BLaER1 treated with 17β-estradiol and CSF1 and Interleukin-3, amounts not matched to agents 10 nM and 100 nM (cell line): Measurements from ENCODE around the gene AMFR.

ENCODE experiments used
- H3K27ac ChIP-seq, 11 experiments: shearing (Covaris generic); formaldehyde crosslinking; 2 replicates each; pipeline ENCODE4 v1.8.1; 2022
- H3K27me3 ChIP-seq, 11 experiments: shearing (Covaris generic); formaldehyde crosslinking; 2 replicates each; pipeline ENCODE4 v1.8.1; 2022
- H3K36me3 ChIP-seq, 11 experiments: shearing (Covaris generic); formaldehyde crosslinking; 2 replicates each; pipeline ENCODE4 v1.8.1; 2022
- H3K4me1 ChIP-seq, 10 experiments: shearing (Covaris generic); formaldehyde crosslinking; 2 replicates each; pipeline ENCODE4 v1.8.1; 2022
- H3K4me2 ChIP-seq, 11 experiments: shearing (Covaris generic); formaldehyde crosslinking; 2 replicates each; pipeline ENCODE4 v1.8.1; 2022
- H3K4me3 ChIP-seq, 10 experiments: shearing (Covaris generic); formaldehyde crosslinking; 2 replicates each; pipeline ENCODE4 v1.8.1; 2022
- H3K9ac ChIP-seq, 11 experiments: shearing (Covaris generic); formaldehyde crosslinking; 2 replicates each; pipeline ENCODE4 v1.8.1; 2022
- H3K9me3 ChIP-seq, 11 experiments: shearing (Covaris generic); formaldehyde crosslinking; replicated peaks in 1 of 11; 2 replicates each; pipeline ENCODE4 v1.8.1; 2022
- H4K20me1 ChIP-seq, 11 experiments: shearing (Covaris generic); formaldehyde crosslinking; 2 replicates each; pipeline ENCODE4 v1.8.1; 2022
- Cebpa-rat ChIP-seq, 11 experiments: shearing (Covaris generic); IDR thresholded peaks; 2 replicates each; pipeline ENCODE4 v1.8.1; 2022

The AMFR gene

DNA sequence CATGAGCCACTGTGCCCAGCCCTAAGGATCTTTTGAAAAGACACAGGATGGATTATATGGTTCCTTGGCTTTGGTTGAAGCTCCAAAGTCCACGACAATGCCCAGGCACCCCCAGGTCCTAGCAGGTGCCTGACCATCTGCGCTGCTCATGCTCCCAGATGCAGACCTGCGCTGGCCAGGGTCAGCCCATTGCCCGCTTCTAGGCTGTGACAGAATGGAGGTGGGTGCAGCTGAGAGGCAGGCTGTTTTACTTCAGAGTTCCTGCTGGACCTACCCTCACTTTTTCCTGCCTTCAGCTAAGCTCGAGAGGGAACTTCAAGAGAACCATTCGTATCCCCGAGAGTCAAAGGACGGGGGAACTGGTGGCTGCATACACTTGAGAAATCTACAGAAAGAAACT is 60.5 kb downstream of the AMFR start:
- Histone ChIP-seq H3K9me3 (no peaks in the 10 kb centered on the region), H3K4me3 (no peak overlapping the region), H3K4me1 (peaks cover 5 to 13% (median 10%) of the 10 kb centered on the region in 10 experiments), H3K4me2 (no peak overlapping the region), H4K20me1 (peaks cover 0 to 28% (median 0%) of the 10 kb centered on the region in 11 experiments; a peak in 3 of 22 replicates), H3K9ac (no peak overlapping the region), H3K36me3 (peaks cover 80 to 98% (median 92%) of the 10 kb centered on the region in 11 experiments), H3K27me3 (no peaks in the 10 kb centered on the region), H3K27ac (no peak overlapping the region)
- no peak for TF ChIP-seq Cebpa-rat (IDR thresholded peaks at IDR 0.05)

DNA sequence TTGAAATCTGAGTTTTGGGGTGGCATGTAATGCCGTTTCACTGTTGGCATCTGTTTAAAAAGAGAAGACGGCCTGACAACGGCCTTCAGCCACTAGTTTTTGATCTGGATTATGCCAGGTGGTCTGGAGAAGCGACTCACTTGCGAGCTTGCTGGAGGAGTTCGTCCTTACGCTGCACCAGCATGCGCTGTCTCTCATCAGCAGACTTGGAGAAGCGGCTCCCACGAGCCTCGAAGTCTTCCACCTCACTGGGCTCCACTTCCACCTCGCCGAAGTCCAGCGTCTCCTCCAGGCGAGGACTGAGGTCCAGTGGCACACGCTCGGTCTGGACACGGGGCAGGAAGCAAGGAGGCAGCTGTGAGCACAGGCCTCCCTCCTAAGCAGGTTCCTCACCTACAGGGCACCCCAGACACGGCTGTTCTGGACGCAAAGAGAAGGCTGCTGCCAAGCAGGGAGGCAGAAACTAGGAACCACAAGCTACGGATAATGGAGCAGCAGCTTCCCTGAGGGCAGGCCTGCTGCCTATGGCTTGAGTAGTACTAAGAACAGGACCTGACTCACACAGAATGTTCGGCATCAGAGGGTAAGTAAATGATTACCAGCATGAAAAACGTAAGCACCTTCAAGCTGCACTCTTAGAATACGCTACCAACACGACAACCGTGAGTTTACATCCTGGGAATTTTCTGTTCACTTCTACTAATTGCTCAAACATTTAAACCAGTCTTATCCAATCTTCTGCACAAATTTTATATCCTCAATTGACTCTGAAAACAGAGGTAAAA is 61.4 kb downstream of the AMFR start:
- Histone ChIP-seq H3K36me3 (peaks cover 71 to 89% (median 83%) of the 10 kb centered on the region in 11 experiments), H3K4me3 (no peak overlapping the region), H3K4me2 (no peak overlapping the region), H3K9ac (no peak overlapping the region), H3K27me3 (no peaks in the 10 kb centered on the region), H3K4me1 (peaks cover 14 to 21% (median 18%) of the 10 kb centered on the region in 10 experiments), H3K27ac (no peak overlapping the region), H4K20me1 (peaks cover 0 to 28% (median 0%) of the 10 kb centered on the region in 11 experiments; a peak in 3 of 22 replicates), H3K9me3 (no peaks in the 10 kb centered on the region)
- no peak for TF ChIP-seq Cebpa-rat (IDR thresholded peaks at IDR 0.05)

DNA sequence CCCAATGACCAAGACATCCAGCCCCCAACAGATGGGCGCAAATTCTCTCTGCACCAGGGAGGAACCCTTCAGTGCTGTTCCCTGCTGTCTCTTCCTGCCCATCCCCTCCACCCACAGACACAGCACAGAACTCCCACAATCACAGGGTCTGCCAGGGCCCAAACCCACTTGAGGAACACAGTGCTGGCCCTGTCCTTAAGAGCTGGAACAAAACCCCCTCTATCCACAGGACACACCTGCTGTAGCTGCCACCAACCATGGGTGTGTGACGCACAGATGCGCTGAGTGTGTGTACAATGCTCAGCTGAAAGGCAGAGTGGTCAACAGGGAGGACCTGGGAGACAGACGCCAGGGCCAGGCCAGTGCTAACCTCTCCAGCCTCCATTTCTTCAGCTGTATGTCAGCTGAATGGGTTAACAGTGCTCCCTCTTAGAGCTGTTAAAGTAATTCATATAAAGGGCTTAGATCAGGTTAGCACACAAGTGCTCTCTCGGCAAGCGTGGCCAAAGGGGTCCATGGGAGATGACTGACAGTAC is 62.1 kb downstream of the AMFR start:
- no peak overlapping the region for H3K9ac ChIP-seq
- no peaks in the 10 kb centered on the region for H3K27me3 ChIP-seq
- H3K4me2 ChIP-seq: no peak overlapping the region
- H3K4me3 ChIP-seq: no peak overlapping the region
- peaks cover 16 to 25% (median 20%) of the 10 kb centered on the region in 10 experiments for H3K4me1 ChIP-seq
- peaks cover 64 to 82% (median 76%) of the 10 kb centered on the region in 11 experiments for H3K36me3 ChIP-seq
- peaks cover 0 to 28% (median 0%) of the 10 kb centered on the region in 11 experiments; a peak in 3 of 22 replicates for H4K20me1 ChIP-seq
- H3K27ac ChIP-seq: no peak overlapping the region
- no peaks in the 10 kb centered on the region for H3K9me3 ChIP-seq
- TF ChIP-seq Cebpa-rat (IDR thresholded peaks at IDR 0.05): no peak

DNA sequence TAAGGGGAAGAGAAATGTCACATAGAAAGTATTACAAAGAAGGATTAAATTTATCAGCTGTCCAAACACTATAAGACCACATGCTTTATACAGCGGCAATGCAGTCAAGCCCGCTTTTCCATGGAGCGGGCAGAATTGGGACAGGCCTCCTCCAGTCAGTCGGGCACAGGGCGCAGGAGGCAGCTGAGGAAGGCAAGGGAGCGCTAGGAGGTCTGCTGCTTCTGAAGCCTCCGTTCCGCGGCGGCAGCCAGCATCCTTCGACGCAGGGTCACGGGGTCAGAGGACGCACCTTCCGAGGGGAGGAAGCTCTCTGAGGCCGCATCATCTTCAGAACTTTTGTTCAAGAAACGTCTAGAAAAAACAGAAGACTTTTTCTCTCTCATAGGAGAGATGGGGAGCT is 62.6 kb downstream of the AMFR start:
- Histone ChIP-seq H3K4me1 (peaks cover 17 to 31% (median 21%) of the 10 kb centered on the region in 10 experiments), H3K27ac (no peak overlapping the region), H3K9ac (no peak overlapping the region), H3K4me2 (no peak overlapping the region), H3K27me3 (no peaks in the 10 kb centered on the region), H3K4me3 (no peak overlapping the region), H3K36me3 (peaks cover 59 to 76% (median 71%) of the 10 kb centered on the region in 11 experiments), H4K20me1 (peaks cover 0 to 28% (median 0%) of the 10 kb centered on the region in 11 experiments; a peak in 2 of 22 replicates), H3K9me3 (no peaks in the 10 kb centered on the region)
- TF ChIP-seq Cebpa-rat (IDR thresholded peaks at IDR 0.05): no peak

DNA sequence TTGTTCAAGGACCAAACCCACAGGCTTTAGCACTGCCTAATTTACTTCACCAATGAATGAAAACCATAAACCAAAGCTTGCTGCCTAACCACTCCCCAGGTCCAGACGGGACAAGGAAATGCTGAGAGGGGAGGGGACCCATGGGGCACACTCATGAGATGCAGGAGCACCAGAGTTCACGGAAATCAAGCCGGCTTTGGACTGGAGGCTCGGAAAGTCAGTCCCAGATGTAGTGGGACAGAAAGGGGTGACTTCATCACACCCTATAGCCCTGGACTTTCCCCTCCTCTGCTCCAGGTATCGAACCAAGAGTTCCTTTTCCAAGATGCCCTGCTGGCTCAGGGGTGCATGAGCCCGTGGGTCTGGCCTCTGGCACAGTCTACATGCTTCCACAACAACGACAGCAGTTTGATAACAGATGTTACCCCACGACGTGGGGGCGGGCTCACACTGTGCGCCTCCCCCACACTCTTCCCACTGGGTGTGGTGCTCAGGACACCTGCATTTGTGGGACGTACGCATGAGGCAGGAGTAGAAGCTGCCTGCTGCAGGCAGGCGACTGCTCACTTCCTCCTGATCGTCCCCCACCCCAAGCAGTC is 63.2 kb downstream of the AMFR start:
- no peak overlapping the region for H3K4me3 ChIP-seq
- no peaks in the 10 kb centered on the region for H3K9me3 ChIP-seq
- H3K27ac ChIP-seq: no peak overlapping the region
- peaks cover 0 to 26% (median 0%) of the 10 kb centered on the region in 11 experiments; a peak in 2 of 22 replicates for H4K20me1 ChIP-seq
- H3K4me2 ChIP-seq: no peak overlapping the region
- no peaks in the 10 kb centered on the region for H3K27me3 ChIP-seq
- H3K36me3 ChIP-seq: peaks cover 53 to 71% (median 65%) of the 10 kb centered on the region in 11 experiments
- no peak overlapping the region for H3K9ac ChIP-seq
- H3K4me1 ChIP-seq: peaks cover 21 to 36% (median 26%) of the 10 kb centered on the region in 10 experiments
- TF ChIP-seq Cebpa-rat (IDR thresholded peaks at IDR 0.05): no peak

DNA sequence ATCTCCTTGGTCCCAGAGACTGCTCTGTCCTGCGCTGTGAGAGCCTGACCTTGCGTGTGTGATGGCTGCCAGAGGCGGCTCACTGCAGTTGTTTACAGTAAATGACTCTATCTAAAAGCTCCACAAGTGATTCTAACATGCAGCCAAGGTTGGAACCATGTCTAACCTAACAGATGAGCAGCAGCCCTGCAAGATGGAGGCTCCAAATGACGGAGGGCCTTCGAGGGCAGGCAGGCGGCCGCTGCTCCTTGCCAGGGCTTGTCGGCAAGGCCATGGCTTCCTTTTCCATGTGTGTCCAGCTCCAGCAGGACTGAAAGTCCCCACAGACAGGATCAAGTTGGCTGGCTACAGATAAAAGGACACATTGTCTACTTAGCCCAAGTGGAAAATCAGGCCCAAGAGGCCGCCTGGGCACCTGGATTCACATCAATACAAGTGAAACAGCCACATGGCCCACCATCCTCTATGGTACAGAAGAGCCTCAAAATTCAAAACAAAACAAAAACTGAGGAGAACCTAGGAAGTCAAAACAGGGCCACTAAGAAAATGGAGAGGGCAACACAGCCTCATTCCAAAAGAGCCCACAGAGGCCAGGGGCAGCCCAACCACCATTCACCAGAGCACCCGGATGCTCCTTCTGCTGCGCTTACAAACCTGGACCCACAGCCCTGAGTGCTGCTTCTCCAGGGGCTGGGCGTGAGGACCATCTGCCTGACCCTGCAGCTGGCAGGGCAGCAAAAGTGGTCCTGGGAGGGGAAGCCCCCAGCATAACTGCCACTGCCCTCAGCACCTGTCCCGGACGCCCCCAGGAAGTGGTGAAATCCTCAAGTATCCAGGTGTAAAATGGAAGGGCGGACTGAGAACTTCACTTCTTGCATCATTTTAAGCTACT is 65.0 kb downstream of the AMFR start:
- TF ChIP-seq Cebpa-rat (IDR thresholded peaks at IDR 0.05): no peak
- Histone ChIP-seq H4K20me1 (peaks cover 0 to 19% (median 0%) of the 10 kb centered on the region in 11 experiments; a peak in 2 of 22 replicates), H3K4me1 (peaks cover 35 to 50% (median 37%) of the 10 kb centered on the region in 10 experiments), H3K9me3 (no peaks in the 10 kb centered on the region), H3K36me3 (peaks cover 38 to 53% (median 51%) of the 10 kb centered on the region in 11 experiments), H3K9ac (no peak overlapping the region), H3K27me3 (no peaks in the 10 kb centered on the region), H3K27ac (peak overlapping the region in 4 of 11 experiments; percentile 6 to 39 (median 36); a peak in 6 of 22 replicates), H3K4me3 (no peak overlapping the region), H3K4me2 (peak overlapping the region; percentile 9 to 82 (median 49))

DNA sequence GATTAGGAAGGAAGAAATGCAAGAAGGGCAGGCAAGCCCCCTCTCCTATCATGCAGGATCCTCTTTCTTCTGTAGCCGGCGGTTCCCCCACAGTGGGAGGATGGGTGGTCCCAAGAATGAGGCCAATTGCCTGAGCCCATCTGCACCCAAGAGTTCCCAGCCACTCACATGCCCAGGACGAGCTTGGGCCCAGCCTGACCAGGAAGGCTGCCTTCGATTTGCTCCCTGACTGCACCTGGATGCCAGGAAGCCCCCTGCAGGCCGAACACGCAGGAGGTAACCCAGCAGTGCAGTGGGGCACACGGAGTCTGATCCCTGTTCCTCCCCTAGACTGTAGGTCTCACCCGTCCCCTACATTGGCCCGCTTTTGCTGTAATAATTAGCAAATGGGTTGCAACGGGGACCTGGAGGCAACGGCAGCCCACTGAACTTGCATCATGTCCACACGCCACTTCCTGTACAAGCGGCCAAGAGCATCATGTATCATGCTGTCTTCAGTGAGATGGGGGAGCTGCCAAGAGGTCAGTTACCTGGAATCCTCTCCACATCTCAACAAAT is 67.5 kb downstream of the AMFR start:
- Histone ChIP-seq H3K4me1 (peaks cover 35 to 59% (median 39%) of the 10 kb centered on the region in 10 experiments), H3K36me3 (peaks cover 13 to 28% (median 26%) of the 10 kb centered on the region in 11 experiments), H3K9ac (no peak overlapping the region), H3K4me2 (peak overlapping the region in 7 of 11 experiments; percentile 76 to 87 (median 79); a peak in 6 of 22 replicates), H3K9me3 (no peaks in the 10 kb centered on the region), H3K4me3 (no peak overlapping the region), H3K27ac (no peak overlapping the region), H3K27me3 (no peaks in the 10 kb centered on the region), H4K20me1 (peaks cover 0 to 7% (median 0%) of the 10 kb centered on the region in 11 experiments; a peak in 2 of 22 replicates)
- TF ChIP-seq Cebpa-rat (IDR thresholded peaks at IDR 0.05): no peak

DNA sequence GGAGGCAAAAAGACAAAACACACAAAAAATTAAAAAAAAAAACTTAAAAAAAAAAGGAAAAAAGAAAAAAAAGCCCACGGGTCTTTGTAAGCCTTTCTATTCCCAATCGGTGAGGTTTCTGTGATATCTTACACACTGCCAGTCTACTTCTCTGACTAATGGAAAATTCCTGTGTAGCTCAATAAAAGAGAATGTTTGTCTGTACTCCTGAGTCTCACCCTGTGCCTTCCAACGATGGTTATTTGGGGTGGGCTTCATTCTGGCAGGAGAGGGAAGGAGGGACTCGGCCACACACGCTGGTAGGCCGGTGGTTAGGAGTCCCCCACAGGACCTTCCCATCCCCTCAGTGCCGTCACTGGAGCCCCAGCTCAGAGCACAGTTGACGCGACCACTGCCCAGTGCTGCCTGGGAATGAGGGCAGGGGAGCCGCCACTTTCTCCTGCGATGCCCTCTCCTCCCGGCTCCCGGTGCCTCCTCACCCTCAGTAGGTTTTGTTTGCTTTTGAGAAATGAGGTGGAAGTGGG is 68.0 kb downstream of the AMFR start:
- Histone ChIP-seq H3K36me3 (peaks cover 7 to 23% (median 21%) of the 10 kb centered on the region in 11 experiments), H3K4me2 (peak overlapping the region; percentile 76 to 88 (median 80); a peak in 20 of 22 replicates), H3K27me3 (no peaks in the 10 kb centered on the region), H3K9me3 (no peaks in the 10 kb centered on the region), H3K9ac (peak overlapping the region in 9 of 11 experiments; percentile 55 to 65 (median 60); a peak in 10 of 22 replicates), H4K20me1 (peaks cover 0 to 5% (median 0%) of the 10 kb centered on the region in 11 experiments; a peak in 2 of 22 replicates), H3K27ac (peak overlapping the region in 2 of 11 experiments; percentile 38 to 47; a peak in 3 of 22 replicates), H3K4me1 (peaks cover 35 to 59% (median 39%) of the 10 kb centered on the region in 10 experiments), H3K4me3 (peak overlapping the region in 1 of 10 experiments; percentile 44; a peak in 3 of 20 replicates)
- TF ChIP-seq Cebpa-rat (IDR thresholded peaks at IDR 0.05): no peak
